GM19324 (cell line): ENCODE measurements around the gene A1BG.

ENCODE experiments used
- ATAC-seq: cut with Tn5 transposase; IDR thresholded peaks from one replicate; pipeline ENCODE4 v1.9.1; 2021; ENCODE audit warnings: mild to moderate bottlenecking, moderate library complexity; ENCODE audit not compliant: unreplicated experiment, low FRiP score

The A1BG gene, protein sequence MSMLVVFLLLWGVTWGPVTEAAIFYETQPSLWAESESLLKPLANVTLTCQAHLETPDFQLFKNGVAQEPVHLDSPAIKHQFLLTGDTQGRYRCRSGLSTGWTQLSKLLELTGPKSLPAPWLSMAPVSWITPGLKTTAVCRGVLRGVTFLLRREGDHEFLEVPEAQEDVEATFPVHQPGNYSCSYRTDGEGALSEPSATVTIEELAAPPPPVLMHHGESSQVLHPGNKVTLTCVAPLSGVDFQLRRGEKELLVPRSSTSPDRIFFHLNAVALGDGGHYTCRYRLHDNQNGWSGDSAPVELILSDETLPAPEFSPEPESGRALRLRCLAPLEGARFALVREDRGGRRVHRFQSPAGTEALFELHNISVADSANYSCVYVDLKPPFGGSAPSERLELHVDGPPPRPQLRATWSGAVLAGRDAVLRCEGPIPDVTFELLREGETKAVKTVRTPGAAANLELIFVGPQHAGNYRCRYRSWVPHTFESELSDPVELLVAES

DNA sequence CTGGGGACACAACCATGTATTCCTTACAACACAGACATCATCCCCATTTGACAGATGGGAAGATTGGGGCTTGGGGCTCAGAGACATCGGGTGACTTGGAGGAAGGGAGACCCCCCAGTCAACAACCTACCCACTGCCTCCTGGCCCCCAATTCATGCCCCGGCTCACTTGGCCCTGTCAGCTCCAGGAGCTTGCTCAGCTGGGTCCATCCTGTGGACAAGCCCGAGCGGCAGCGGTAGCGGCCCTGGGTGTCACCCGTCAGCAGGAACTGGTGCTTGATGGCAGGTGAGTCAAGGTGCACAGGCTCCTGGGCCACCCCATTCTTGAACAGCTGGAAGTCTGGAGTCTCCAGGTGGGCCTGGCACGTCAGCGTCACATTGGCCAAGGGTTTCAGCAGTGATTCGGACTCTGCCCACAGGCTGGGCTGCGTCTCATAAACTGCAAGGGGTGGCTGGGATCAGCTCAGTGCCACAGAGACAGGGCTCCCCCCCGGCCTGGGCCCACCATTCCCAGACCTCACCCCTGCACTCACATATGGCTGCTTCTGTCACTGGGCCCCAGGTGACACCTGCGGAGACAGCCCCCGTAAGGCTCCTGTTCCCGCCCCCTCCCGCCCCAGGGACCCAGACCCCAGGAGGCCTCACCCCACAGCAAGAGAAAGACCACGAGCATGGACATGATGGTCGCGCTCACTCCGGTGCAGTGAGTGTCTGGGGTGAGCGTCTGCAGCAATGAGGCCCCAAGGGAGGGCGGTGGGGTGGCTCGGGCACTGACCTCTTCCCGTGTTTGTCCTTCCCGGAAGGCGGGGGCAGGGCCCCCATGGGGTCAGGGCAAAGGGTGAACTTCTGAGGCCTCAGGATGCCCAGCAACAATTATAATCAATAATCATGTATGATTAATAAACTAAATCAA is at the start of gene A1BG:
TSS of gene A1BG (minus strand) at position 733 of the 912 bp plus-strand sequence. CDS start at position 678, 55 bp downstream.
- ATAC-seq: no peak

DNA sequence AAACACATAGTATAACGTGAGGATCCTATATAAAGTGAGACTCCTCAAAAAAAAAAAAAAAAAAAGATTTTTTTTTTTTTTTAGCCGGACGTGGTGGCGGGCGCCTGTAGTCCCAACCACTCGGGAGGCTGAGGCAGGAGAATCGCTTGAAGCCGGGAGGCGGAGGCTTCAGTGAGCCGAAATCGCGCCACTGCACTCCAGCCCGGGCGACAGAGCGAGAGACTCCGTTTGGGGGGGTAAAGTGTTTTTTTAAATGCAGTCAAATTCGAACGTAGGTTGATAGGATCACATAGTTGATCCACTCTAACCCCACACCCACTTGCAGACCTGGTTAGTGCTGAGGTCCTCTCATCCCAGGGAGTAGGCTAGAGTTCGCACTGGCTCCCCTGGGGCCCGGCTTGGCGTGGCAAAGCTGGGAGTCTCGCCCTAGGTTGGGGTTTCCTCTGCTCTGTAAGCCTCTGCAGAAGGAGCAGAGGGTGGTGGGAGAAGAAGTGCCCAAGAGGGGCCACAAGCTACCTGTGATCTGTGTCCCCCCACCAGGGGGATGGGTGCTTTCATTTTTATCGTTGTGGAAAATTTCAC is 48.6 kb upstream of the A1BG start:
- no peak for ATAC-seq

DNA sequence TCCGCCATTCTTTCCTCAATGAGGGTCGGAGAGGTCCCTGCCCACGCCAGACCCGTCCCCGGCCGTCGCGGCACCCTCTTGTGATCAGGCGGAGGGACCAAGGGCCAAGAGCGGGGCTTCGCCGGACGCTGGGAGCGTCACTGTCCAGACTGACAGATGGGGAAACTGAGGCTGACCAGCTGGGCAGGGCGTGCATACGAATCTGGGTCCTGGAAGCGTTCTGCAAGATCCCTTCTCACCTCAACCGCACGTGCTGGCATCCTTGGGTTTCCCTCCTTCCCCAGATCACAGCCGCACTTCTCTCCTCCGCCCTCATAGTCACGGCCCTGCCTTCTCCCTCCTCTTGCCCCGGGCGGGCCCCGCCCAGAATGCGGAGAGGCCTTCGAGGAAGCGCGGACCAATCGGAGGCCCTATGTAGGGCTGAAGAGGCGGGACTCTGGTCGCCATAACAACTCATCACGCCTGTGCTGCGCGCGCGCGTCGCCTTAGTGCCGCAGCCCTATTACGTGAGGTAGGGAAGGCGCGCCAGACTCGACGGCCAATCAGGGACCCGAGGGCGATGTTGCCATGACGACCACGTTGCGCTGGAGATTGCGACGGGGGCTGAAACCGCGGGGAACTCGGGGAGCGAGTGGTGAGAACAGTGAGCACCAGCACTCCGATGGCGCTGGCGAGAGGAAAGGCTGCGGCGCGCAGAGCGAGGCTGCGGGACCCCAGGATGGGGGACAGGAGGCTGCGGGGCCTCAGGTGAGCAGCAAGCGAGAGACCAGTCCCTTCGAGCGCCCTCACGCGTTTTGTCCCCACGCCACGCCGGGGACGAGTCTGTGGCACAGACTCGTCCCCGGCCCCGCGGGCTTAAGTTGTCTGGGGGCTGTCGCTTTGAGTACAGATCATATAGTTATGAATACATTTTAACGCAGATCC is 47.9 kb upstream of the A1BG start:
- peak; percentile 98 for ATAC-seq

GRCh38 chr19:58400316-58400915 is 47.1 kb upstream of the A1BG start:
- ATAC-seq: no peak

DNA sequence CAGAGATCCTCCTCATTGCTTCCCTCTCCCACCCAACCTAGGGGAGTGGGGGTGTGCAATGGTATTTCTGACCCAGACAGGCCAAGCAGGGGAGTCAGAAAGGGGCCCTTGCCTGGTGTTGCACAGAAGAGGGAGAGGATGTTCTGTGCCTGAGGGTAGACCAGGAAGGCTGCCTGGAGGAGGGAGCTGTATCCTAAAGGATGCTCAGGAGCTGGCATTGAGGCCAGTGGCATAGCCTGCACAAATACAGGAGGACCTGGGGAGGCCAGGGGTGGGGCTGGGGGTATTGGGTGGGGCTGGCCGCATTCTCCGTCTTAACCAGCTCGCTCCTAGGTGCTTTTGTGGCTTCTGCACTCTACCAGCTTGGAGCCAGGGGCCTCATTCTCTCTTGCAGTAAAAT is 46.6 kb upstream of the A1BG start:
- no peak for ATAC-seq

DNA sequence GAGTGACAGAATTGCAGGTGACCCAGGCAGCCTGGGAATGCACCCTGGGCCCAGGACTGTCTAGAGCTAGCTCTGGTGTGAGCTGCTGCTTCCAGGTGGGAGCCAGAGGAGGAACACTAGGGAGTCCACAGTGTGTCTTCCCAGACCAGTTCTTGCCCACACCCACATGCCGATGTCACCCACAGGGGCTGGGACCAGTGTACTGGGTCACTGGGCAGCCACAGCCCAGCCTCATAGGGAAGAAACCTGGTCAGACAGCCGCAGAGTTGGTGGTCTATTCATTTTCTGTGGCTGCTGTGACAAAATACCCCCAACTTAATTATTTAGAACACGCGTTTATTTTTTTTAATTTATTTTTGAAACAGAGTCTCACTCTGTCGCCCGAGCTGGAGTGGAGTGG is 45.3 kb upstream of the A1BG start:
- no peak for ATAC-seq

DNA sequence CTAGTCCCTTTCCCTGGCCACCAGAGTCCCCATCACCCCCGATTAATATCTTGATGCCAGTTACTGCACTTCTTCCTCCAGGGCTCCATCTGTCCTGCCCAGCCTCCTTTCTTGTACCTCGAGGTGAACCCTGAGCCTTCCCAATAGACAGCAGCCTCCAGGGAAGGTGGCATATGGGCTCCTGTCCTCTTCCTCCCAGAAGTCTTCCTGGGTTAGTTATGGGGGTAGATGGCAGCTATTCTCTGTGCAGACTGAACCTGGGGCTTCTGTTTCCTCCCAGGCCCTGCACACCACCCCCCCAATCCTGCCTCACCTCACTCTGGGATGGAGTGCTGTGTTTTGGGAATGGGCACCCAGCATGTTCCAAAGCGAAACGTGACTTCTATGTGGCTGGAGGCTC is 44.8 kb upstream of the A1BG start:
- ATAC-seq: no peak

DNA sequence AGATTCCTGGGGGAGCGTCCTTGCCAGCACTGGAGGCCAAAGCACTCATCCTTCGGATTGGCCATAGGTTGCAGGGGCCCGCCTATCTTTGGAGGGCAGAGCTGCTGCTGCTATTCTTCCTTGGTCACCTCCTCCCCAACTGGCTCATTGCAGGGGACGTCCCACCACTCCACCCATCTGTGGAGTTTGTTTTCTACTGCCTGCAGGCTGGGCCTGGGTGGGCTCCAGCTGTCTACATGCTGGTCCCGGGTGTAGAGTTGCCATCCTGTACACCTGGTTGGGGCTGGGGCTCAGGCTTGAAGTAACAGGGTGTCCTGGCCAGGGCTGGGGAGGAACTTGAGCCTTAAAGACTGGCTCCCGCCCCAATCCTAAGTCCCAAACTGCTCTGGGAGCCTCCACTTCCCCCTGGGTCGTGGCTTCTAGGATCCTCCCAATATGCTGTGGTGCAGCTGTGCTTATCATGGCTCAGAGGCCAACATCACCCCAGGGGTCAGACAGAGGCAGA is 44.3 kb upstream of the A1BG start:
- ATAC-seq: no peak

DNA sequence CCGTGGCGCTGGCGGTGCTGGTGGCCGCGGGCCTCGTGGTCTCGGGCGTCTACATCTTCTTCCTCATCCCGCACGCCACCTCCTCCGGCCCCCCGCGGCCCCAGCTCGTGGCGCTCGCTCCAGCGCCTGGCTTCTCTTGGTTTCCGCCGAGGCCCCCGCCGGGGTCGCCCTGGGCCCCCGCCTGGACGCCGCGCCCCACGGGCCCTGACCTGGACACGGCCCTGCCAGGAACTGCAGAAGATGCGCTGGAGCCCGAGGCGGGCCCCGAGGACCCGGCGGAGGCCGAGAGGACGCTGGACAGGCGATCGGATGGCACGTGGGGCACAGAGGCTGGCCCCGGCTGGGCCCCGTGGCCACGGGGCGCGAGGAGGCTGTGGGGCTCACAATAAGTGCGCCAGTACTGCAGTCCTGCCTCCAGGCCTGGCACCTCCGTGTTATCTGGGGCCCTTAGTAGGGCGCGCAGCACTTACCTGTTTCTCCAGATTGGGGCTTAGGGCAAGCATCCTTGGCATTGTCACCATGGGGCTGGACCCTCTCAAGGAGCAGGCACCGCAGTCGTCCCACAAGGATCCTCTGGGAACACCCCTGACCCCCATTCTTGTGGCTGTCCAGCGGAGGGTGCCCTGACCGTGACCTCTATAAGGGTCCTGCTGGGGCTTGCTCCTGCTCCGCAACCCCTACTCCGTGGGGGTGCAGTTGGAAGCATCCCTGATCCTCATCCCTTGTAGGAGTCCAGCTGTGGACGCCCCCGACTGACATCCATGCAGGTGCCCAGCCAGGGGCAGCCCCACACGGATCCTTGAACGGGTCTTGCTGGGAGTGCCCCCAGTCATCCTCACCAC is 43.6 kb upstream of the A1BG start:
- ATAC-seq: no peak

DNA sequence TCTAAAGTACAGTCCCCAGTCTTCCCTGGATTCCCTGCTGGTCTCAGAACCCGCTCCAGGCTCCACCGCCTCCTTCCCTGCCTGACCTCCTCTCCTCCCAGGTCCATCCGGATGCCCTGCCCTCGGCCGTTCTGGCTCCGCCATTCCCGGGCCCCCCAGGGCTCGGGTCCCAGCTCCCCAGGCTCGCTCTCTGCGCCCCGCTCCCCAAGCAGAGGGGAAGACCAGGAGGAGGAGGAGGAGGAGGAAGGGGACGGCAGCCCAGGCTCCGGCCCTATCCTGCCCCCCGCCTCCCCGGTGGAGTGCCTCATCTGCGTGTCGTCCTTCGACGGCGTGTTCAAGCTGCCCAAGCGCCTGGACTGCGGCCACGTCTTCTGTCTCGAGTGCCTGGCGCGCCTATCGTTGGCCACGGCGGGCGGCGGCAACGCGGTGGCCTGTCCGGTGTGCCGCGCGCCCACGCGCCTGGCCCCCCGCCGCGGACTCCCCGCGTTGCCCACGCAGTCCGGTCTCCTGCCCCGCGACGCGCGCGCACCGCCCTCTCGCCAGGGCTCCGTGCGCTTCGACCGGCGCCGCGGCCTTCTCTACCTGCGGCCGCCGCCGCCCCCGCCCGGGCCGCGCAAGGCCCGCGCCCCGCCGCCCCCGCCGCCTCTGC is 42.8 kb upstream of the A1BG start:
- ATAC-seq: no peak

GRCh38 chr19:58395220-58395978 is 42.1 kb upstream of the A1BG start, which contains the start of gene RNF225:
RNF225 (plus strand) TSS chr19:58395656; CDS start chr19:58396090, 434 bp downstream.
- no peak for ATAC-seq

DNA sequence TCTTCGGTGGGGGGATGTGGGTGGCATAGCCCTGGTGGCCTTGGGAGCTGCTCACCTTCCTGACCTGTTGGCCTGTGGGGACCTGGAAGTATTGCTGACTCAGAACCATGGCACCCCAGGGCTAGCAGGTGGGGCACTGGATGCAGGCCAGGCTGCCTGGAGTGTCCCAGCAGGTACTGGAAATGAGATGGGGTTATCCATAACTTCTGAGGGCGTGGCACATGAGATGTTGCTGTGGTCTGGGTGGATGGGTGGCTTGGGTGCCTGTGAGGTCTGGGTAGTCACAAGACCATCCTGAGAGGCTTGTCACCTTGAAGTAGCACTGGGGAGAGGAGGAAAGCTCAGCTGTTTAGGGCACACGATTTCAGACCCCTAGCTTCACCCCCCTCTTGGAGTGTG is 41.5 kb upstream of the A1BG start:
- ATAC-seq: no peak

- no peak for ATAC-seq
These were observed 40.4 kb upstream of the A1BG start for GRCh38 chr19:58393725-58394033.

DNA sequence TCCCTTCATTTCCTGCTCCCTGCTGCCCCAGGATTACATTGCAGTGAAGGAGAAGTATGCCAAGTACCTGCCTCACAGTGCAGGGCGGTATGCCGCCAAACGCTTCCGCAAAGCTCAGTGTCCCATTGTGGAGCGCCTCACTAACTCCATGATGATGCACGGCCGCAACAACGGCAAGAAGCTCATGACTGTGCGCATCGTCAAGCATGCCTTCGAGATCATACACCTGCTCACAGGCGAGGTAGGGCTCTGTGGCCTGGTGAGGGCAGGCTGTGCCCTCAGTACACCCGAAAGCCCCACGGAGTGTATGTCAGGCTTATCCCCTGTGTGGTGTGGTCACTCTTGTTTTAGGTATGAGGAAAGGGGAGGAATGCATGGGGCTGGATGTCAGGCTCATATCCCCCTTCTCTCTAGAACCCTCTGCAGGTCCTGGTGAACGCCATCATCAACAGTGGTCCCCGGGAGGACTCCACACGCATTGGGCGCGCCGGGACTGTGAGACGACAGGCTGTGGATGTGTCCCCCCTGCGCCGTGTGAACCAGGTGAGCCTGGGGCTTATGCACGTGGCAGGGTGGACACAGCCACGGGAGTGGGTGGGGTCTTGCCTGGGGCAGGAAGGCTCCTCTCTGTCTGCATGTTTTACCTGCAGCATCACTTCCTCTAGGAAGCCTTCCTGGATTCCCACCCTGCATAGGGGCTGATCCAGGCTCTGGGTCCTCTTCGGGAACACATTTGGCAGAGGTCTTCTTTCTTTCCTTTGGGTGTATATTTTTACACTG is 39.8 kb upstream of the A1BG start:
- no peak for ATAC-seq

DNA sequence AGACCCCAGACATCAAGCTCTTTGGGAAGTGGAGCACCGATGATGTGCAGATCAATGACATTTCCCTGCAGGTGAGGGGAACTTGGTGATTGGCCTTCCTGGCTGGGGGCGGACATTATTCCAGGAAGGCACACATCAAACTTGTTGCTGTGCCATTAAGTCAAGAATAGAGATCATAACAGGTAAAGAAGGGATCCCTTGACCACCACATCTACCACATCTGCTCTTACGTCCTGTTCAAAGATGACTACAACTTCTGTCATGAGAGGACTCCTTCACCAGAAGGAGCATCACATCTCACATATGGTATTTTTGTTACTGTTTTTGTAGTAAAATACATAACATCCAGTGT is 34.9 kb upstream of the A1BG start:
- no peak for ATAC-seq

GRCh38 chr19:58387338-58388174 is 34.3 kb upstream of the A1BG start:
- ATAC-seq: no peak
